Mononuclear cell (primary cell): ENCODE data around the gene SMTN. TPM values are rescaled to one million over a fixed set of nuclear protein-coding genes. Genes with fewer than 3 reads are reported as not detected.

Source experiments
- H3K27me3 ChIP-seq: 2 replicates; pipeline ENCODE4 v1.6.0; 2011; ENCODE audit warnings: low read length, control low read depth; ENCODE audit not compliant: insufficient read depth
- H3K4me1 ChIP-seq: 2 replicates; pipeline ENCODE4 v1.5.1; 2011; ENCODE audit warnings: mild to moderate bottlenecking, low read length, control low read depth; ENCODE audit not compliant: insufficient read depth
- H3K4me3 ChIP-seq: 2 replicates; pipeline ENCODE4 v1.5.1; 2011; ENCODE audit warnings: mild to moderate bottlenecking, low read length, moderate library complexity
- H3K9me3 ChIP-seq: 2 replicates; pipeline ENCODE4 v1.5.1; 2011; ENCODE audit warnings: low read depth, mild to moderate bottlenecking, control low read depth, low read length
- total RNA-seq: library from RNA; depleted of rRNA; stranded (reverse); fragments of >200 nt; gene quantifications from one replicate; pipeline ENCODE4 v1.2.3, GENCODE V29; 2012

Gene SMTN
- total RNA-seq, 1 donor: 2.8 TPM

- Histone ChIP-seq H3K4me1 (no peaks in the 10 kb centered on the region), H3K9me3 (no peaks in the 10 kb centered on the region), H3K4me3 (no peak within 1 kb of the TSS), H3K27me3 (no peaks in the 10 kb centered on the region)
Measured at GRCh38 chr22:31122532-31123291, 41.6 kb downstream of the SMTN start, which contains the start of gene INPP5J. INPP5J (plus strand) TSS chr22:31122966; CDS start chr22:31123015, 49 bp downstream.

- Histone ChIP-seq H3K9me3 (no peaks in the 10 kb centered on the region), H3K4me3 (no peak overlapping the region), H3K27me3 (no peaks in the 10 kb centered on the region), H3K4me1 (no peaks in the 10 kb centered on the region)
Measured at GRCh38 chr22:31123292-31123602, 42.1 kb downstream of the SMTN start.

GRCh38 chr22:31124290-31124689 lies 43.2 kb downstream of the SMTN start:
- H3K4me1 ChIP-seq: no peaks in the 10 kb centered on the region
- no peak overlapping the region for H3K4me3 ChIP-seq
- H3K9me3 ChIP-seq: no peaks in the 10 kb centered on the region
- H3K27me3 ChIP-seq: no peaks in the 10 kb centered on the region

- Histone ChIP-seq H3K4me3 (no peak overlapping the region), H3K9me3 (no peaks in the 10 kb centered on the region), H3K27me3 (no peaks in the 10 kb centered on the region), H3K4me1 (no peaks in the 10 kb centered on the region)
Measured at GRCh38 chr22:31124811-31125465, 43.8 kb downstream of the SMTN start.

- Histone ChIP-seq H3K4me1 (no peaks in the 10 kb centered on the region), H3K27me3 (no peaks in the 10 kb centered on the region), H3K4me3 (no peak overlapping the region), H3K9me3 (no peaks in the 10 kb centered on the region)
Measured at GRCh38 chr22:31125521-31126117, 44.5 kb downstream of the SMTN start.

- Histone ChIP-seq H3K4me3 (no peak overlapping the region), H3K9me3 (no peaks in the 10 kb centered on the region), H3K4me1 (no peaks in the 10 kb centered on the region)
Measured at GRCh38 chr22:31126128-31126868, 45.2 kb downstream of the SMTN start.

GRCh38 chr22:31126869-31127175 lies 45.7 kb downstream of the SMTN start:
- Histone ChIP-seq H3K4me1 (no peaks in the 10 kb centered on the region), H3K4me3 (no peak overlapping the region), H3K9me3 (no peaks in the 10 kb centered on the region), H3K27me3 (no peaks in the 10 kb centered on the region)

More at GRCh38 chr22:31126128-31126868, 45.2 kb downstream of the SMTN start:
- H3K27me3 ChIP-seq: no peaks in the 10 kb centered on the region

GRCh38 chr22:31127181-31127772 lies 46.2 kb downstream of the SMTN start:
- Histone ChIP-seq H3K4me1 (no peaks in the 10 kb centered on the region), H3K9me3 (no peaks in the 10 kb centered on the region), H3K4me3 (no peak overlapping the region), H3K27me3 (no peaks in the 10 kb centered on the region)

GRCh38 chr22:31128156-31128555 lies 47.0 kb downstream of the SMTN start:
- H3K4me1 ChIP-seq: no peaks in the 10 kb centered on the region
- no peaks in the 10 kb centered on the region for H3K27me3 ChIP-seq
- no peak overlapping the region for H3K4me3 ChIP-seq
- H3K9me3 ChIP-seq: no peaks in the 10 kb centered on the region

- no peaks in the 10 kb centered on the region for H3K27me3 ChIP-seq
- no peaks in the 10 kb centered on the region for H3K4me1 ChIP-seq
- no peak overlapping the region for H3K4me3 ChIP-seq
- H3K9me3 ChIP-seq: no peaks in the 10 kb centered on the region
Measured at GRCh38 chr22:31130873-31131272, 49.8 kb downstream of the SMTN start.

GRCh38 chr22:31133911-31134310 lies 52.8 kb downstream of the SMTN start:
- no peaks in the 10 kb centered on the region for H3K9me3 ChIP-seq
- no peaks in the 10 kb centered on the region for H3K4me1 ChIP-seq
- no peak overlapping the region for H3K4me3 ChIP-seq
- H3K27me3 ChIP-seq: no peaks in the 10 kb centered on the region

- Histone ChIP-seq H3K27me3 (no peaks in the 10 kb centered on the region), H3K4me3 (no peak overlapping the region), H3K4me1 (no peaks in the 10 kb centered on the region), H3K9me3 (no peaks in the 10 kb centered on the region)
Measured at GRCh38 chr22:31134688-31135087, 53.6 kb downstream of the SMTN start.

- H3K4me3 ChIP-seq: no peak overlapping the region
- H3K27me3 ChIP-seq: no peaks in the 10 kb centered on the region
Measured at GRCh38 chr22:31135706-31136105, 54.6 kb downstream of the SMTN start.

GRCh38 chr22:31136155-31136554 lies 55.0 kb downstream of the SMTN start:
- Histone ChIP-seq H3K27me3 (no peaks in the 10 kb centered on the region), H3K4me3 (no peak overlapping the region), H3K9me3 (no peaks in the 10 kb centered on the region), H3K4me1 (no peaks in the 10 kb centered on the region)

More at GRCh38 chr22:31135706-31136105, 54.6 kb downstream of the SMTN start:
- no peaks in the 10 kb centered on the region for H3K4me1 ChIP-seq
- H3K9me3 ChIP-seq: no peaks in the 10 kb centered on the region

- Histone ChIP-seq H3K4me1 (no peaks in the 10 kb centered on the region), H3K27me3 (no peaks in the 10 kb centered on the region), H3K9me3 (no peaks in the 10 kb centered on the region), H3K4me3 (no peak overlapping the region)
Measured at GRCh38 chr22:31136711-31137110, 55.6 kb downstream of the SMTN start.
